ENCODE results near the gene ARF1. TPM values are rescaled to one million over a fixed set of nuclear protein-coding genes. Genes with fewer than 3 reads are reported as not detected.

ARF1 gene
- polyA plus RNA-seq, 3 donors, result 580 to 789 (median 603) TPM

GRCh38 chr1:228070173-228070572 is 12.3 kb upstream of the ARF1 start:
- Histone ChIP-seq H3K4me3 (replicated peaks in 1 of 3; ENCODE audit: low read depth in 2 of 3, low read length in 3 of 3) (no peak overlapping the region), H3K27me3 (ENCODE audit: control insufficient read depth in 2 of 2, insufficient read depth in 2 of 2, low read length in 2 of 2) (peaks cover 4 to 19% of the 10 kb centered on the region in 2 donors), H2AFZ (ENCODE audit: insufficient read depth, low read depth, low read length, poor library complexity, severe bottlenecking) (no peak overlapping the region), H3K9ac (ENCODE audit: insufficient read depth, low read length, poor library complexity, severe bottlenecking) (no peak overlapping the region), H3K4me1 (ENCODE audit: control insufficient read depth in 1 of 2, insufficient read depth in 2 of 2, low read length in 2 of 2) (no peaks in the 10 kb centered on the region), H3K27ac (ENCODE audit: low read depth in 1 of 2, low read length in 2 of 2) (no peak overlapping the region), H4K20me1 (ENCODE audit: insufficient read depth, low read length) (peaks cover 13% of the 10 kb centered on the region), H3K4me2 (replicated peaks; ENCODE audit: extremely low read depth, low read length, poor library complexity, severe bottlenecking) (no peak overlapping the region), H3K36me3 (replicated peaks in 1 of 2; ENCODE audit: control insufficient read depth in 1 of 2, insufficient read depth in 2 of 2, low read length in 2 of 2) (no peaks in the 10 kb centered on the region), H3K9me3 (replicated peaks in 1 of 2; ENCODE audit: control insufficient read depth in 1 of 2, insufficient read depth in 1 of 2, low read length in 2 of 2) (no peaks in the 10 kb centered on the region), H3K79me2 (ENCODE audit: insufficient read depth, low read length) (no peaks in the 10 kb centered on the region)
- no peak for DNase-seq
- H3K4me3 Mint-ChIP-seq, result no peak overlapping the region
- peaks cover 0 to 2% (median 0%) of the 10 kb centered on the region in 7 donors for H3K9me3 Mint-ChIP-seq
- intact Hi-C loops (cut with micrococcal nuclease), result no loop called here
- WGBS (ENCODE audit: insufficient coverage), result 54% methylated on average over 2 of the region's 2 CpGs
- peaks cover 22 to 40% (median 22%) of the 10 kb centered on the region in 3 donors for H3K27me3 Mint-ChIP-seq (ENCODE audit: low read depth in 3 of 3)
- no peak for TF ChIP-seq CTCF (IDR thresholded peaks at IDR 0.05)
- H3K4me1 Mint-ChIP-seq, result no peaks in the 10 kb centered on the region
- no peak overlapping the region for H3K27ac Mint-ChIP-seq
- no peaks in the 10 kb centered on the region for H3K36me3 Mint-ChIP-seq

GRCh38 chr1:228070851-228071250 is 11.7 kb upstream of the ARF1 start:
- H3K4me1 Mint-ChIP-seq, result no peaks in the 10 kb centered on the region
- Histone ChIP-seq H3K27ac (ENCODE audit: low read depth in 1 of 2, low read length in 2 of 2) (no peak overlapping the region), H4K20me1 (ENCODE audit: insufficient read depth, low read length) (peaks cover 16% of the 10 kb centered on the region), H3K27me3 (ENCODE audit: control insufficient read depth in 2 of 2, insufficient read depth in 2 of 2, low read length in 2 of 2) (peaks cover 4 to 19% of the 10 kb centered on the region in 2 donors), H3K4me2 (replicated peaks; ENCODE audit: extremely low read depth, low read length, poor library complexity, severe bottlenecking) (no peak overlapping the region), H3K36me3 (replicated peaks in 1 of 2; ENCODE audit: control insufficient read depth in 1 of 2, insufficient read depth in 2 of 2, low read length in 2 of 2) (no peaks in the 10 kb centered on the region), H3K79me2 (ENCODE audit: insufficient read depth, low read length) (no peaks in the 10 kb centered on the region), H3K4me3 (replicated peaks in 1 of 3; ENCODE audit: low read depth in 2 of 3, low read length in 3 of 3) (no peak overlapping the region), H3K9me3 (replicated peaks in 1 of 2; ENCODE audit: control insufficient read depth in 1 of 2, insufficient read depth in 1 of 2, low read length in 2 of 2) (no peaks in the 10 kb centered on the region), H2AFZ (ENCODE audit: insufficient read depth, low read depth, low read length, poor library complexity, severe bottlenecking) (no peak overlapping the region), H3K4me1 (ENCODE audit: control insufficient read depth in 1 of 2, insufficient read depth in 2 of 2, low read length in 2 of 2) (no peaks in the 10 kb centered on the region), H3K9ac (ENCODE audit: insufficient read depth, low read length, poor library complexity, severe bottlenecking) (no peak overlapping the region)
- no peak overlapping the region for H3K4me3 Mint-ChIP-seq
- WGBS (ENCODE audit: insufficient coverage), result 75% methylated on average over 3 of the region's 3 CpGs
- TF ChIP-seq CTCF (IDR thresholded peaks at IDR 0.05), result no peak
- H3K36me3 Mint-ChIP-seq, result no peaks in the 10 kb centered on the region
- H3K27ac Mint-ChIP-seq, result no peak overlapping the region
- no peak for DNase-seq
- H3K9me3 Mint-ChIP-seq, result peaks cover 0 to 2% (median 0%) of the 10 kb centered on the region in 7 donors
- intact Hi-C loops (cut with micrococcal nuclease), result no loop called here
- peaks cover 20 to 40% (median 22%) of the 10 kb centered on the region in 3 donors for H3K27me3 Mint-ChIP-seq (ENCODE audit: low read depth in 3 of 3)

Data from CD14-positive monocyte (primary cell).